ENCODE measurements around the gene PLXND1.

- TF ChIP-seq POLR2A (IDR thresholded peaks at IDR 0.05; ENCODE audit: low read depth, low read length) (no peak), POLR2AphosphoS5 (IDR thresholded peaks at IDR 0.05; ENCODE audit: low read depth, low read length) (no peak)
Observed at GRCh38 chr3:129527262-129527661, 79.2 kb downstream of the PLXND1 start.

Measured in GM12892 (cell line).